IMR-90 (cell line): Measurements from ENCODE around the gene EXOC3L4. TPM values are rescaled to one million over a fixed set of nuclear protein-coding genes. Genes with fewer than 3 reads are reported as not detected.

Experiments
- ATAC-seq: fragments of 200-7000 bp; cut with Tn5 transposase; 2 replicates; pipeline ENCODE4 v1.9.1; 2020; ENCODE audit warnings: low read depth, mild to moderate bottlenecking, moderate library complexity
- BruUV-seq: library from RNA; stranded (reverse); fragments of 400-500 nt; replicated peaks from 2 replicates; lab custom pipeline; 2021; lab: Mats Ljungman, UMichigan
- CTCF ChIA-PET: fragments of 300-600 bp; formaldehyde crosslinking; extraction: SDS; loops from one replicate; lab custom pipeline; 2021; ENCODE audit warnings: antibody characterized with exemption; lab: Yijun Ruan, JAX
- POLR2A ChIA-PET: fragments of 300-600 bp; sonication (Branson Sonifier 250); formaldehyde crosslinking; loops from one replicate; lab custom pipeline; 2022; ENCODE audit warnings: antibody characterized with exemption; ENCODE audit not compliant: unreplicated experiment; lab: Charles Lee
- DNase-seq: peaks from one replicate; pipeline ENCODE4 v3.0.0; 2013
- H2AFZ ChIP-seq: replicated peaks from 2 replicates; pipeline ENCODE3; 2013; ENCODE audit warnings: low read length, mild to moderate bottlenecking; ENCODE audit not compliant: poor library complexity
- H2AK5ac ChIP-seq: 2 replicates; pipeline ENCODE4 v1.6.1; 2013; ENCODE audit warnings: low read depth, low read length, inconsistent platforms
- H2AK9ac ChIP-seq: replicated peaks from 2 replicates; pipeline ENCODE3; 2013; ENCODE audit warnings: mild to moderate bottlenecking, low read depth, low read length, moderate library complexity; ENCODE audit not compliant: poor library complexity
- H2BK120ac ChIP-seq: 2 replicates; pipeline ENCODE4 v1.6.1; 2013; ENCODE audit warnings: low read depth, low read length, inconsistent platforms
- H2BK15ac ChIP-seq: 3 replicates; pipeline ENCODE4 v1.6.1; 2013; ENCODE audit warnings: low read depth, low read length, inconsistent platforms
- H2BK20ac ChIP-seq: 2 replicates; pipeline ENCODE4 v1.6.1; 2013; ENCODE audit warnings: low read depth, mild to moderate bottlenecking, inconsistent platforms, low read length, moderate library complexity
- H2BK5ac ChIP-seq: 2 replicates; pipeline ENCODE4 v1.6.1; 2013; ENCODE audit warnings: mild to moderate bottlenecking, low read depth, low read length, inconsistent platforms; ENCODE audit not compliant: poor library complexity, severe bottlenecking
- H3K14ac ChIP-seq: replicated peaks from 2 replicates; pipeline ENCODE4 v1.6.1; 2013; ENCODE audit warnings: low read depth, low read length, inconsistent platforms
- H3K18ac ChIP-seq: 2 replicates; pipeline ENCODE4 v1.6.1; 2013; ENCODE audit warnings: low read depth, low read length, control low read depth
- H3K23ac ChIP-seq: 2 replicates; pipeline ENCODE4 v1.6.1; 2013; ENCODE audit warnings: low read depth, low read length, inconsistent platforms
- H3K27ac ChIP-seq: 2 replicates; pipeline ENCODE4 v1.5.1; 2013; ENCODE audit warnings: mild to moderate bottlenecking, control low read depth, low read length; ENCODE audit not compliant: insufficient read depth
- H3K27me3 ChIP-seq: 2 replicates; pipeline ENCODE4 v1.6.1; 2013; ENCODE audit warnings: low read length; ENCODE audit not compliant: control insufficient read depth, insufficient read depth
- H3K36me3 ChIP-seq: 2 replicates; pipeline ENCODE4 v1.6.1; 2013; ENCODE audit warnings: low read length, mixed read lengths; ENCODE audit not compliant: control insufficient read depth, insufficient read depth
- H3K4ac ChIP-seq: 2 replicates; pipeline ENCODE4 v1.6.1; 2013; ENCODE audit warnings: low read depth, low read length, inconsistent platforms
- H3K4me1 ChIP-seq: 2 replicates; pipeline ENCODE4 v1.6.1; 2013; ENCODE audit warnings: low read length, mixed read lengths; ENCODE audit not compliant: control insufficient read depth, insufficient read depth
- H3K4me2 ChIP-seq: 2 replicates; pipeline ENCODE4 v1.6.1; 2013; ENCODE audit warnings: low read depth, mild to moderate bottlenecking, control low read depth, low read length, moderate library complexity
- H3K4me3 ChIP-seq: 2 replicates; pipeline ENCODE4 v1.5.1; 2013; ENCODE audit warnings: low read depth, mild to moderate bottlenecking, control low read depth, low read length, moderate library complexity; ENCODE audit not compliant: insufficient read depth
- H3K56ac ChIP-seq: 2 replicates; pipeline ENCODE4 v1.6.1; 2013; ENCODE audit warnings: low read length, inconsistent platforms; ENCODE audit not compliant: insufficient read depth; ENCODE audit errors: extremely low read depth
- H3K79me1 ChIP-seq, 2 experiments: 2 replicates each; pipeline ENCODE4 v1.6.1; 2013; ENCODE audit warnings: low read length in 2 of 2, inconsistent platforms in 1 of 2, low read depth in 1 of 2
- H3K9ac ChIP-seq: 2 replicates; pipeline ENCODE4 v1.6.1; 2013; ENCODE audit warnings: low read depth, low read length, control low read depth
- H3K9me1 ChIP-seq: 2 replicates; pipeline ENCODE4 v1.6.1; 2013; ENCODE audit warnings: low read length, inconsistent platforms; ENCODE audit not compliant: insufficient read depth
- H3K9me3 ChIP-seq: 2 replicates; pipeline ENCODE4 v1.6.1; 2013; ENCODE audit warnings: low read length; ENCODE audit not compliant: control insufficient read depth, insufficient read depth
- H4K20me1 ChIP-seq: 2 replicates; pipeline ENCODE4 v1.6.1; 2013; ENCODE audit warnings: low read length, inconsistent platforms; ENCODE audit not compliant: insufficient read depth
- H4K5ac ChIP-seq: 2 replicates; pipeline ENCODE4 v1.6.1; 2013; ENCODE audit warnings: mild to moderate bottlenecking, low read depth, low read length, control low read depth
- H4K8ac ChIP-seq, 2 experiments: 2 replicates each; pipeline ENCODE4 v1.6.1; 2013; ENCODE audit warnings: low read depth in 2 of 2, low read length in 2 of 2, control low read depth in 1 of 2, inconsistent platforms in 1 of 2
- H4K91ac ChIP-seq: 2 replicates; pipeline ENCODE4 v1.6.1; 2013; ENCODE audit warnings: low read depth, low read length, inconsistent platforms; ENCODE audit not compliant: insufficient read depth
- BHLHE40 ChIP-seq: fragments of 150-350 bp; IDR thresholded peaks from 2 replicates; pipeline ENCODE4 v1.6.1; 2016; ENCODE audit warnings: mild to moderate bottlenecking, low read depth, low read length
- FOS ChIP-seq: fragments of 150-350 bp; IDR thresholded peaks from 2 replicates; pipeline ENCODE4 v1.6.1; 2016; ENCODE audit warnings: low read depth, low read length
- MXI1 ChIP-seq: IDR thresholded peaks from 2 replicates; pipeline ENCODE4 v1.6.1; 2012; ENCODE audit warnings: low read depth, mild to moderate bottlenecking, low read length, moderate library complexity, borderline replicate concordance
- RCOR1 ChIP-seq: IDR thresholded peaks from 2 replicates; pipeline ENCODE4 v1.6.1; 2012; ENCODE audit warnings: mild to moderate bottlenecking, low read length, improper control_type of control experiment; ENCODE audit not compliant: insufficient replicate concordance
- WGBS, 2 experiments: methylation state at CpG; one replicate each; pipeline versions ENCODE4 v1.1.5 to v1.1.7; 2013; ENCODE audit warnings: missing lambda C conversion rate in 2 of 2; ENCODE audit not compliant: insufficient read length in 1 of 2; ENCODE audit errors: extremely low coverage in 2 of 2; 5-methylcytosine and 5-hydroxymethylcytosine counted together
- dilution Hi-C: fragments of 300-500 bp; cut with HindIII; formaldehyde crosslinking; loops from one replicate; pipeline ENCODE4 v1.14.3; 2018; ENCODE audit warnings: low sequenced_read_pairs; ENCODE audit not compliant: unreplicated experiment
- in situ Hi-C: fragments of 300-500 bp; cut with MboI; formaldehyde crosslinking; loops from 3 replicates; pipeline ENCODE4 v1.14.3; 2019; ENCODE audit warnings: low sequenced_read_pairs, inconsistent platforms, mixed read lengths
- intact Hi-C: fragments of 100-400 bp; cut with micrococcal nuclease; formaldehyde crosslinking; loops from 2 replicates; pipeline ENCODE4 v1.10.0; 2022
- polyA plus RNA-seq, 3 experiments: library from polyadenylated mRNA; depleted of rRNA; stranded (reverse); fragments of >200 nt; gene quantifications; 2 replicates each; pipeline ENCODE4 v1.2.3, GENCODE V29; 2012; ENCODE audit warnings: low replicate concordance in 1 of 3
- total RNA-seq: library from RNA; depleted of rRNA; stranded (reverse); fragments of >200 nt; gene quantifications from 2 replicates; pipeline ENCODE4 v1.2.3, GENCODE V29; 2012

EXOC3L4 gene
- total and polyA plus RNA-seq, 2 of the 4 experiments (the other 2 are of a cell fraction) = not detected

- TF ChIP-seq BHLHE40 = peak; percentile 37; the same call in 1 of the 2 replicates
- TF ChIP-seq MXI1 = no peak
- TF ChIP-seq FOS = peak; percentile 84
These were observed 15.3 kb downstream of the EXOC3L4 start (continued) for GRCh38 chr14:103109535-103110441.

GRCh38 chr14:103110681-103111231 is 16.2 kb downstream of the EXOC3L4 start:
- BruUV-seq = no TSS peak
- H3K4me2 ChIP-seq = peak overlapping the region; percentile 49
- peak overlapping the region; percentile 43 for H3K9ac ChIP-seq
- H2BK120ac ChIP-seq = peak overlapping the region; percentile 98
- peaks cover 30% of the 10 kb centered on the region for H3K4me1 ChIP-seq
- peak overlapping the region; percentile 88 for H3K27ac ChIP-seq
- H3K36me3 ChIP-seq = no peaks in the 10 kb centered on the region
- WGBS, 2 experiments = 0% methylated on average over 3 of the region's 14 CpGs; no CpG with 5 or more reads in 1 of the 2 experiments
- H3K56ac ChIP-seq = peak overlapping the region; percentile 24; the same call in 1 of the 2 replicates
- peak overlapping the region; percentile 83 for H3K14ac ChIP-seq
- H2BK20ac ChIP-seq = peak overlapping the region; percentile 94
- peak overlapping the region; percentile 95 for H2AK5ac ChIP-seq
- peak overlapping the region; percentile 84 for H3K18ac ChIP-seq
- H2AK9ac ChIP-seq = peak overlapping the region; percentile 83
- peak overlapping the region; percentile 89 for H2AFZ ChIP-seq
- H3K9me3 ChIP-seq = no peaks in the 10 kb centered on the region
- dilution Hi-C loops = no loop called here
- ChIA-PET POLR2A (no interaction called here), CTCF (no interaction called here)
- H4K20me1 ChIP-seq = no peaks in the 10 kb centered on the region
- peaks cover 12% of the 10 kb centered on the region; the same call in 1 of the 2 replicates for H3K9me1 ChIP-seq
- H4K5ac ChIP-seq = peak overlapping the region; percentile 87
- peak overlapping the region; percentile 92 for H2BK5ac ChIP-seq
- no peaks in the 10 kb centered on the region for H3K79me1 ChIP-seq
- H4K91ac ChIP-seq = peak overlapping the region; percentile 96
- H3K4ac ChIP-seq = peak overlapping the region; percentile 98
- peak overlapping the region; percentile 60; the same call in 1 of the 3 replicates for H2BK15ac ChIP-seq
- H3K27me3 ChIP-seq = no peaks in the 10 kb centered on the region
- TF ChIP-seq RCOR1 = no peak
- peak overlapping the region; percentile 73 to 88 for H4K8ac ChIP-seq
- intact Hi-C loops = no loop called here
- peak; percentile 26 for DNase-seq
- no peak overlapping the region for H3K4me3 ChIP-seq
- in situ Hi-C loops = no loop called here
- peak; percentile 21 for ATAC-seq
- H3K23ac ChIP-seq = peak overlapping the region; percentile 88
